Mucosa of rectum (tissue), 2 donors: ENCODE measurements around the gene BACH2.

Experiments
- H3K27ac ChIP-seq, 2 donors: one replicate each; pipeline ENCODE4 v1.7.0; 2013; ENCODE audit warnings: inconsistent platforms in 2 of 2, low read depth in 2 of 2, low read length in 2 of 2
- H3K27me3 ChIP-seq, 2 donors: one replicate each; pipeline ENCODE4 v1.7.0; 2013; ENCODE audit warnings: low read length in 2 of 2; ENCODE audit not compliant: control insufficient read depth in 2 of 2, insufficient read depth in 2 of 2
- H3K36me3 ChIP-seq, 2 donors: one replicate each; pipeline ENCODE4 v1.7.0; 2013; ENCODE audit warnings: low read length in 2 of 2; ENCODE audit not compliant: control insufficient read depth in 2 of 2, insufficient read depth in 2 of 2
- H3K4me1 ChIP-seq, 2 donors: one replicate each; pipeline ENCODE4 v1.7.0; 2013; ENCODE audit warnings: low read length in 2 of 2, mild to moderate bottlenecking in 1 of 2; ENCODE audit not compliant: control insufficient read depth in 2 of 2, insufficient read depth in 2 of 2
- H3K4me3 ChIP-seq, 2 donors: one replicate each; pipeline ENCODE4 v1.7.0; 2013; ENCODE audit warnings: low read length in 2 of 2
- H3K9ac ChIP-seq, 2 donors: one replicate each; pipeline ENCODE4 v1.7.0; 2013; ENCODE audit warnings: low read length in 2 of 2, low read depth in 1 of 2, mild to moderate bottlenecking in 1 of 2
- H3K9me3 ChIP-seq, 2 donors: one replicate each; pipeline ENCODE4 v1.7.0; 2013; ENCODE audit warnings: low read length in 2 of 2; ENCODE audit not compliant: control insufficient read depth in 2 of 2
- donor health status: healthy.
- donor health status: Normal muscosa, but diverticular disease.

The BACH2 gene

GRCh38 chr6:90322976-90323474 is 26.4 kb upstream of the BACH2 start:
- no peaks in the 10 kb centered on the region for H3K4me1 ChIP-seq
- no peak overlapping the region for H3K27ac ChIP-seq
- H3K36me3 ChIP-seq, result no peaks in the 10 kb centered on the region
- no peak overlapping the region for H3K9ac ChIP-seq
- no peak overlapping the region for H3K4me3 ChIP-seq
- no peaks in the 10 kb centered on the region for H3K27me3 ChIP-seq
- H3K9me3 ChIP-seq, result no peaks in the 10 kb centered on the region

DNA sequence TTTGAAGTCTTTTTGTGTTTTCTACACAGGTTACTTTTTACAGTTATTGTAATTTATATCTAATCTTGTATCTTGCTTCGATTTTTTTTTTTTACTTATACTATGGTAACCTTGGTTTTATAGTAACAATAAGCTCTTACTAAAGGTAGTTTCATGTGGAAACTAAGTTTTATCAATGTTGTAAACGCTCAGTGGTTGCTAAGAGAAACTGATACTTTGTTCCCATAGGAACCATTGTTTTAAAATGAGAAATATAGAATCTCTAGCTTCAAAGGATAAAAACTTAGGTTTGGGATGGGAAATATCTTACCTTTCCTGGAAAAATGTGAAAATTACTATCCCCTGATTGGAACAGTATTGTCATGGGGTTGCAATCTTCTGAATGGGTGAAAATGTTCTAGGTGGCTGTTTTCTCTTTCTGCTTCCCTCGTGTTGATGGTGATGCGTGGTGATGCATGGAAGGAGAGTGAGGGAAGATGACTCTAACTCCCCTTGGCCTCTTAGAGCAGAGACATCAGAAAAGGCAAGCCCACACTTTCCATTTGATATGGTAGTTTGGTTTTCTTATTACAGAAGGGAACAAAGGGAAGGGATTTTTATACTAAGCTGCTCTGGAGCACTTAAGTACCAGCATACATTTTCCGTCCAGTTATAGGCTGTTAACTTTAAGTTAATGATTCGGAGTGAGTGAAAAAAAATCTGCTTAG is 23.5 kb upstream of the BACH2 start:
- Histone ChIP-seq H3K4me1 (no peaks in the 10 kb centered on the region), H3K27me3 (peaks cover 0 to 4% of the 10 kb centered on the region in 2 donors), H3K27ac (no peak overlapping the region), H3K9ac (no peak overlapping the region), H3K36me3 (no peaks in the 10 kb centered on the region), H3K4me3 (no peak overlapping the region), H3K9me3 (no peaks in the 10 kb centered on the region)

DNA sequence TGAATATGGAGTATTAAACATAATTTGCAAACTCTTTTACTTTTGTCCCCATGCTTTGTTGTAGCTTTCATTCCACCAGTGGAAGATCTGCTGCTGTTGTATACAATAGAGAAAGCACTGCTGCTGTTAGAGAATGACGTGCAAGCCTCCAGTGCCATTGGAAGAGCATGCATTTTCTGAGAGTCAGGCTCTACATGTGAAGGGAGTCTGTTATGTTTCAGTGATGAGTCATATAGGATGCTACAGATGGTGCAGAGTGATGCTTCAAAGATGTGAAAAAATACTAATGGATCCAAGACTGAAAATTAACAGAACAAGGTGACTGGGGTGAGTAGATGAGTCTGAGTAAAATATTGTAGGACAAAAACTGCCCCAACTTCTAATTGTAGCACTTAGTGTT is 22.4 kb upstream of the BACH2 start:
- no peaks in the 10 kb centered on the region for H3K9me3 ChIP-seq
- H3K4me1 ChIP-seq, result no peaks in the 10 kb centered on the region
- H3K27me3 ChIP-seq, result peaks cover 0 to 4% of the 10 kb centered on the region in 2 donors
- H3K4me3 ChIP-seq, result no peak overlapping the region
- no peak overlapping the region for H3K27ac ChIP-seq
- no peaks in the 10 kb centered on the region for H3K36me3 ChIP-seq
- H3K9ac ChIP-seq, result no peak overlapping the region

DNA sequence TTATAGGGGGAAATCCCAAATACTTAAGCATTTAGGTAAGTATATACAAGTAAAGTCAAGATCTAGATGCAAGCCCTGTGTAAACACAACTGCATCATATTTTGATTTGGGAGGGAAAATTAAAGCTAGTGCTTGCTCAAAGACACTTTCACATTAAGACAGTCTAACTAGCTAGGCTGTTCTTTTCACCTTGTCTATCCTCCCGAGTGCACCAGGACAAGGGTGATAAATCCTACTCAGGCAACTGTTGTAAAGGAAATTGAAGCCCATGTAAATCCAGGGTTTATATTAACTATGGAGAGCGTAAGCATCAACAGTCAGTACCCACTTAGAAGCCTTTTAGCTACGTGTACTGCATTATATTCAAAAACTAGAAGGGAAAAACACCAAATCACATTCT is 19.3 kb upstream of the BACH2 start:
- H3K36me3 ChIP-seq, result no peaks in the 10 kb centered on the region

DNA sequence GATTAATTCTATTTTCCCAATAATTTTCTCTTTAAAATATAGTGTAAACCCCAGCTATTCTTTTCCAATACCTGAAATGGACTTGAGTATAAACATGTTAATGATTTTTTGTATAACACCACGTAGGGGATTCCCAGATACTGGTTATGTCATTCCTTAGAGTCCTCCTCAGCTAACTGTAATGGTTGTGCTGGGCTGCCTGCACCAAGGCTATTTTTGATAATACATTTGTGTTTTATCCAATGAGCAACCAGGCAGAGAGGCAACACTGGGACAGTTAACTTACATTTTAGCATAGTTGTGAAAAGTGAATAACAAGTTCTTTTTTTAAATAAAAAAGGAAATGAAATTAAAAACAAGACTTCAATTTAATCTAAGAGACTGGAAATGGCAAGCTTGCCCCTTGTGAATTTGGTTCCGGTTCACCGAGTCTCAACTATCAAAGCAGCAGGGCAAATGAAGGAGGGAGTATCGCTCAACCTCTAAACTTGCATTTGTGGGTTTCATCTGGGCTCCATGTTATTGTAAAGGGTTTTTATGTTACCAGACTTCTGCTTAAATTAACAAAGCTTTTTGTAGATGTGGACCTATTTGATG is 18.8 kb upstream of the BACH2 start:
- no peaks in the 10 kb centered on the region for H3K4me1 ChIP-seq
- H3K4me3 ChIP-seq, result no peak overlapping the region
- no peaks in the 10 kb centered on the region for H3K36me3 ChIP-seq
- no peak overlapping the region for H3K9ac ChIP-seq
- H3K27ac ChIP-seq, result no peak overlapping the region
- no peaks in the 10 kb centered on the region for H3K9me3 ChIP-seq
- H3K27me3 ChIP-seq, result peaks cover 0 to 4% of the 10 kb centered on the region in 2 donors

More for the DNA sequence above, 19.3 kb upstream of the BACH2 start:
- H3K27me3 ChIP-seq, result peaks cover 0 to 4% of the 10 kb centered on the region in 2 donors
- H3K27ac ChIP-seq, result no peak overlapping the region
- no peak overlapping the region for H3K9ac ChIP-seq
- H3K4me1 ChIP-seq, result no peaks in the 10 kb centered on the region
- no peaks in the 10 kb centered on the region for H3K9me3 ChIP-seq
- H3K4me3 ChIP-seq, result no peak overlapping the region

DNA sequence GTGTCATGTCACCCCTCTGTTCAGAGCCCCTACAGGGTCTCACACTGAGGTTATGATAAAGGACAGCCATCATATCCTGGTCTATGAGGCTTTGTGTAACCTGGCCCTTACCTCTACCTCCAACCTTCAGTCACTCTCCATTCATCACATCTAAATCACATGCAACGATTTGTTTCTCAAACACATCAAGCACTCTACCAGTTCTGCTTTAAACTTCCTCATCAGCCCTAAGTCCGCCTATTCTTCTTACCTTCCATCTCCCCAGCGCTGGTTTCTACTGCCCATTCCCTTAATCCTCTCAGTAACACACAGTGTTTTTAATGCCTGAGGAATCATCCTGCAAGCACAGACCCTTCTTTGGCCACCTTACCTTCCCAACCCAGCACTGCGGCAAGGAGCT is 17.9 kb upstream of the BACH2 start:
- H3K4me1 ChIP-seq, result no peaks in the 10 kb centered on the region
- H3K9ac ChIP-seq, result no peak overlapping the region
- H3K9me3 ChIP-seq, result no peaks in the 10 kb centered on the region
- peaks cover 0 to 4% of the 10 kb centered on the region in 2 donors for H3K27me3 ChIP-seq
- no peak overlapping the region for H3K27ac ChIP-seq
- H3K36me3 ChIP-seq, result no peaks in the 10 kb centered on the region
- no peak overlapping the region for H3K4me3 ChIP-seq

GRCh38 chr6:90311569-90311968 is 14.9 kb upstream of the BACH2 start:
- no peak overlapping the region for H3K27ac ChIP-seq
- H3K36me3 ChIP-seq, result no peaks in the 10 kb centered on the region
- no peaks in the 10 kb centered on the region for H3K4me1 ChIP-seq
- H3K9ac ChIP-seq, result no peak overlapping the region
- no peaks in the 10 kb centered on the region for H3K9me3 ChIP-seq
- H3K27me3 ChIP-seq, result peaks cover 0 to 2% of the 10 kb centered on the region in 2 donors
- no peak overlapping the region for H3K4me3 ChIP-seq

DNA sequence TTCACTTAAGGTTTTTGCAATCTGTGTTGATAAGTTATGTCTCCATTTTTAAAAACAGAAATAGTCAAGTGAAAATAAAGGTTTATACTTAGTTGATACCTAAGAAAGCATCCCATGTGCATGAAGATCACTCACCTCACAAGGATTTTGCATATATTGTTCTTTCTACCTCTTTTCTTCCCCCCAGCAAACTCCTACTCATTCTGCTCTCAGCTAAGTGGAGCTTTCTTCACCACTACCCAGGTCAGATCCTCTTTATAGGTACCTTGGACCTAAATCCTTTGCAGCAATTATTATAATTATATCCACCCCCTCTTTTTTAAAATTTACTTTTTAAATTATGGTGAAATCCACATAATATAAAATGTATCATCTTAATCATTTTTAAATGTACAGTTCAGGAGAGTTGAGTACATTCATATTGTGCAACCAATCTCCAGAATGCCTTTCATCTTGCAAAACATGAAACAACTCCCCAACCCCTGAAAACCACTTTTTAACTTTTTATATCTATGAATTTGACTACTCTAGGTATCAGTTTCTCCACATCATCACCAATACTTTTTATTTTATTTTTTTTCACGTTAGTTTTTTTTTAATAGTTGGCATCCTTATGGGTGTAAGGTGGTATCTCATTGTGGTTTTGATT is 9.3 kb upstream of the BACH2 start:
- Histone ChIP-seq H3K9ac (no peak overlapping the region), H3K27ac (no peak overlapping the region), H3K27me3 (peaks cover 5 to 16% of the 10 kb centered on the region in 2 donors), H3K9me3 (no peaks in the 10 kb centered on the region), H3K36me3 (no peaks in the 10 kb centered on the region), H3K4me3 (no peak overlapping the region), H3K4me1 (no peaks in the 10 kb centered on the region)

DNA sequence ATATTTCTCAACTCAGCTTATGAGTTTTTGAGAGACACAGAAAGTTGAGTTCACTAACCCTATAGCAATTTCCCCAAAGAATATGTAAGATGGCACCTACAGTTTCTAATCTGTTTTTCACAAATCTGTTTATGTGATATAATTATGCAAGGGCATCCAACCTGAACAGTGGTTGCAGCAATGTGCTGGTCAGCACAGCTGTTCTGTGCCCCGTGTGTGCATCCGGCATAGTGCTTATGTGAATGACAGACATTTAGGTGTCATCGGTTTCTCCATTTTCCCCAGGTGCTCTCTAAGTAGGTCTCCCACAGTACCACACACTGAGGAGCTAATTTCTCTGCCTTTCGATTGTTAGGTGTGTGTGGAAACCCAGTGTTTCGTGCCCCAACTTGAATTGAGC is 7.7 kb upstream of the BACH2 start:
- no peaks in the 10 kb centered on the region for H3K9me3 ChIP-seq
- no peak overlapping the region for H3K27ac ChIP-seq
- H3K36me3 ChIP-seq, result no peaks in the 10 kb centered on the region
- no peaks in the 10 kb centered on the region for H3K4me1 ChIP-seq
- H3K9ac ChIP-seq, result no peak overlapping the region
- H3K27me3 ChIP-seq, result peaks cover 10 to 20% of the 10 kb centered on the region in 2 donors
- no peak overlapping the region for H3K4me3 ChIP-seq

GRCh38 chr6:90303039-90303438 is 6.4 kb upstream of the BACH2 start:
- H3K27me3 ChIP-seq, result peaks cover 16 to 26% of the 10 kb centered on the region in 2 donors
- H3K9me3 ChIP-seq, result no peaks in the 10 kb centered on the region
- H3K9ac ChIP-seq, result no peak overlapping the region
- H3K36me3 ChIP-seq, result no peaks in the 10 kb centered on the region
- H3K4me1 ChIP-seq, result no peaks in the 10 kb centered on the region
- no peak overlapping the region for H3K4me3 ChIP-seq
- no peak overlapping the region for H3K27ac ChIP-seq
